NCI-H1105 treated with DMSO at 0.1 percent for 48 hours (cell line): Measurements from ENCODE around the gene ATP1B1.
"Not testable (repeated sequence)": the region's sequence is repeated elsewhere in the genome, so short reads cannot be mapped to it uniquely, and the experiment has no call there.

Experiments used
- DNase-seq: peaks from one replicate; lab custom pipeline; 2025; lab: John Stamatoyannopoulos, UW

Gene ATP1B1

GRCh38 chr1:169143984-169144383, 37.5 kb downstream of the ATP1B1 start:
- no peak for DNase-seq

GRCh38 chr1:169144941-169145626, 38.6 kb downstream of the ATP1B1 start:
- DNase-seq, result no peak

DNA sequence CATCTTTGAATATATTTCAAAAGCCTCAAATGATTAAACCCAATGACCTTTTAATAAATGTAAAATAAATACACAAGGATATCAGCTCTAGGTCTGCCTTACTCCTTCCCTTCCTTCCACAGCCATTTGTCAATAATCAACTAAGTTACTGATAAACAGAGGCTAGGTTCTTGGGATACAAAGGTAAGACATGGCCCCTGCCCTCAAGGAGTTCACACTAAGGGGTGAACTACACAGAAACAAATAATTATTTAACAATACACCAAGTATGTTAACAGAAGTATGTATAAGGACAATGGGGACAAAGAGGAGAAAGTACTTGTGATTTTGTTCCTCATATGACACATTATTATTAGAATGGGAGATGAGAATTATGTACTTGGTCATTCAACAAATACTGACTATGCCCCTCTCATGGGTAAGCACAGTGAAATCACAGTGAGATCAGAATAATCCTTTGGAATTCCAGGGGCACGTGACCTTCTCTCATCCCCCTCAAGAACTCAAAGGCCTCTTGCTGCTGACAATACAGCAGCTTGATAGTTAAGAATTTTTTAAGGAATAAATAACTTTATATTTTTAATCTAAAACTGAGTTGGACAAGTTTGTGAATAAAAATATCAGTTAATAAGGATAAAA, 40.2 kb downstream of the ATP1B1 start:
- DNase-seq, result no peak

- no peak for DNase-seq
Measured at GRCh38 chr1:169148472-169149252, 42.2 kb downstream of the ATP1B1 start.

DNA sequence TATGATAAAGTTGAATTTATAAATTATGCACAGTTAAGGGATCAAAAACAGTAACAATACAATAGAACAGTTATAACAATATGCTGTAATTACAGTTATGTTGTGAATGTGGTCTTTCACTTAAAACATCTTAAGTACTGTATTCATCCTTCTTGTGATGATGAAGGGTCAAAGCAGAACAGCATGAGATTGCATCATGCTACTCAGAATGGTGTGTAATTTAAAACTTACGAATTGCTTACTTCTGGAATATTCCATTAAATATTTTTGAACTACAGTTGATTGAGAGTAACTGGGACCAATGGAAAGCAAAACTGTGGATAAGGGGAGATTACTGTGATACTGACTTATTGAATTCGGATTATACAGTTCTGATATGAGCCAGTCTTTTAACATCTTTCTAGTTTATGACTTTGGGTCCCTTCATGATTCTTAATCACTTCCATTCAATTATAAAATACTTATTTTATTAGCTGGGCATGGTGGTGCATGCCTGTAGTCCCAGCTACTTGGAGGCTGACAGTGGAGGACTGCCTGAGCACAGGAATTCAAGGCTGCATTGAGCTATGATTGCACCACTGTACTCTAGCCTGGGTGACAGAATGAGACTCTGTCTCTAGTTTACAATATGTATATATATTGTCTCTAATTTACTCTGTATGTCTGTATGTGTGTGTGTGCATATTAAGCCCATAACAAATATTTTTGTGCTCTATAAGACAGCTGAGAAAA, 43.2 kb downstream of the ATP1B1 start:
- DNase-seq, result no peak

DNA sequence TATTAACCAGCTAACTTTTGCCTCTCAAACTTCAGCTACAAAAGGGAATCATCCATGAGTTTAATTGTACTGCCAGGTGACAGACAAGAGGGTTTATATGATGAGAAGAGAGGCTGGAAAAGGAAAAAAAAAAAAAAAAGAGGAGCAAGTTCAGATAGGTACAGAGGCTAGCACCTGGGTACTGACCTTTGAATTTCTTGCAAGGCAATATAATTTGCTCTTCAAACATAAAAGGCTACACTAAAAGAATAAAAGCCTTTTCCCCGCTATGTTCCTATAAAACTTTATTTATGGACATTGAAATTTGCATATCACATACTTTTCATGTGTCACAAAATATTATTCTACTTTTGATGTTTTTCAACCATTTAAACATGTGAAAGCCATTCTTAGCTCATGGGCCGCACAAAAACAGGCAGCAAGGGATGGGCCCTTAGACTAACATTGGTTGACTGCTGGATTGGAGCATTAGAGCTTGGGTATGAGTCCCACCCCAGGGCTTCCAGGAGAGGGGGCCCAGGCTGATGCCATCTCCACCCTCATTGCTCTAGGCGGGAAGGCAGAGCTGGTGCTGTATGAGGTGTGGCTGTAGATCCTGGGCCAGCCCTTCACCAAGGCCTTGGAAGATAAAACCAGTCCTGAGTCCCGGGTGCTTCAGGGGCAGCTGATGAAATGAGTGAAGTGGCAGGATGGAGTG, 44.3 kb downstream of the ATP1B1 start:
- no peak for DNase-seq

DNA sequence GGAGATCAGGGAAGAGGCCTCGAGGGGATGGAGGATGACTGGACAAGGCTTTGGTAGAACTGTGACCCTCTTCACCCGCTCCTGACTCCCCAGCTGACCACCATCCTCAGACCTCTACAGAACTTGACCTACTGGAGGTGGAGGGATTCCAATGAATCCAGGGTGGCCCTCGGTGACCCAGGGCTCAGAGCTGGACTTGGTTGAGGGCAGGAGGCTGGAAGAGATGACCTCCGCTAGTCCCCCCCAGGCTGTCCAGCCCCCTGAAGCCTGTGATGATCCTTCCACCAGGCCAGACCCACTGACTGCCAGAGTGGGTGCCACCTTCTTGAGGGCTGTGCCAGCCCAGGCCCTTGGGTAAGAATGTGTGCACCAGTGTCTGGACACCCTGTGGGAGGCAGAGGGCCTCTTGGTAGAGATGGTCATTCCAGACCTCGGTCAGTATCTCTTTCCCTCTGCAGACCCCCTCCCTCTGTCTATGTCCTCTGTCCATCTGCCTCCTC, 44.9 kb downstream of the ATP1B1 start:
- no peak for DNase-seq

- no peak for DNase-seq
Measured at GRCh38 chr1:169155675-169156074, 49.2 kb downstream of the ATP1B1 start.

GRCh38 chr1:169156580-169156979, 50.1 kb downstream of the ATP1B1 start:
- DNase-seq, result no peak

GRCh38 chr1:169160845-169161495, 54.5 kb downstream of the ATP1B1 start:
- DNase-seq, result no peak

- DNase-seq, result no peak
Measured at GRCh38 chr1:169161496-169162194, 55.2 kb downstream of the ATP1B1 start.

GRCh38 chr1:169163059-169163458, 56.6 kb downstream of the ATP1B1 start:
- no peak for DNase-seq

GRCh38 chr1:169175461-169175860, 69.0 kb downstream of the ATP1B1 start:
- DNase-seq, result no peak

- not testable (repeated sequence) for DNase-seq
Measured at GRCh38 chr1:169179431-169179830, 72.9 kb downstream of the ATP1B1 start.

GRCh38 chr1:169180174-169180573, 73.7 kb downstream of the ATP1B1 start:
- DNase-seq, result no peak
